HCT116 (cell line): ENCODE data around the gene MMADHC.

Source experiments
- ATF3 ChIP-seq: IDR thresholded peaks from 2 replicates; pipeline ENCODE4 v1.6.1; 2012
- CEBPB ChIP-seq: IDR thresholded peaks from 2 replicates; pipeline ENCODE4 v1.6.1; 2012; ENCODE audit warnings: low read depth
- CTCF ChIP-seq, 3 experiments: fragments of 200-600 bp in 1 of 3; sonication (generic) in 1 of 3; IDR thresholded peaks in 2 of 3; conservative IDR thresholded peaks in 1 of 3; 2 replicates each; pipeline ENCODE4 v1.5.1; 2012 to 2017; ENCODE audit warnings: low read depth in 2 of 3, low read length in 2 of 3, antibody characterized with exemption in 1 of 3, borderline replicate concordance in 1 of 3, control low read depth in 1 of 3, mild to moderate bottlenecking in 1 of 3, mixed read lengths in 1 of 3, mixed run types in 1 of 3, moderate library complexity in 1 of 3; ENCODE audit not compliant: insufficient read depth in 1 of 3
- EGR1 ChIP-seq: IDR thresholded peaks from 2 replicates; pipeline ENCODE4 v1.6.1; 2012; ENCODE audit warnings: low read depth
- EZH2 ChIP-seq: fragments of 200-600 bp; sonication (generic); IDR thresholded peaks from 2 replicates; pipeline ENCODE4 v1.6.1; 2017; ENCODE audit warnings: antibody characterized with exemption, mixed run types
- EZH2phosphoT487 ChIP-seq: fragments of 200-600 bp; IDR thresholded peaks from 2 replicates; pipeline ENCODE4 v1.6.1; 2018; ENCODE audit warnings: antibody characterized with exemption, borderline replicate concordance
- MAX ChIP-seq: IDR thresholded peaks from 2 replicates; pipeline ENCODE4 v1.6.1; 2012
- POLR2A ChIP-seq: IDR thresholded peaks from 2 replicates; pipeline ENCODE4 v1.7.0; 2011; ENCODE audit warnings: borderline replicate concordance; ENCODE audit not compliant: insufficient read depth, insufficient read length; ENCODE audit errors: extremely low read depth
- POLR2AphosphoS5 ChIP-seq: IDR thresholded peaks from 2 replicates; pipeline ENCODE4 v1.6.1; 2011; ENCODE audit warnings: mild to moderate bottlenecking, low read depth, low read length, moderate library complexity
- SP1 ChIP-seq: IDR thresholded peaks from 2 replicates; pipeline ENCODE4 v1.6.1; 2012; ENCODE audit warnings: low read depth
- ZBTB33 ChIP-seq: IDR thresholded peaks from 2 replicates; pipeline ENCODE4 v1.6.1; 2011; ENCODE audit warnings: mild to moderate bottlenecking, low read length, moderate library complexity; ENCODE audit not compliant: insufficient replicate concordance; ENCODE audit errors: extremely low read depth
- ZFX ChIP-seq: fragments of 450-650 bp; IDR thresholded peaks from 2 replicates; pipeline ENCODE4 v1.6.1; 2017

- TF ChIP-seq CTCF (IDR thresholded peaks at IDR 0.05 in 2 of 3, conservative IDR thresholded peaks at IDR 0.05 in 1 of 3; ENCODE audit: borderline replicate concordance in 1 of 3, insufficient read depth in 1 of 3, low read depth in 2 of 3, low read length in 2 of 3) (no peak), POLR2A (no peak), SP1 (no peak), POLR2AphosphoS5 (no peak), MAX (no peak), EGR1 (no peak), ZFX (no peak), ZBTB33 (no peak), EZH2phosphoT487 (no peak), CEBPB (no peak), ATF3 (no peak), EZH2 (no peak)
Measured at GRCh38 chr2:149617476-149617875, 29.9 kb upstream of the MMADHC start.
